ENCODE data around the gene STXBP1. TPM values are rescaled to one million over a fixed set of nuclear protein-coding genes. Genes with fewer than 3 reads are reported as not detected.

The STXBP1 gene
- total and polyA plus RNA-seq, 2 of the 4 experiments (the other 2 are of a cell fraction) = 15.8 to 22.6 TPM

DNA sequence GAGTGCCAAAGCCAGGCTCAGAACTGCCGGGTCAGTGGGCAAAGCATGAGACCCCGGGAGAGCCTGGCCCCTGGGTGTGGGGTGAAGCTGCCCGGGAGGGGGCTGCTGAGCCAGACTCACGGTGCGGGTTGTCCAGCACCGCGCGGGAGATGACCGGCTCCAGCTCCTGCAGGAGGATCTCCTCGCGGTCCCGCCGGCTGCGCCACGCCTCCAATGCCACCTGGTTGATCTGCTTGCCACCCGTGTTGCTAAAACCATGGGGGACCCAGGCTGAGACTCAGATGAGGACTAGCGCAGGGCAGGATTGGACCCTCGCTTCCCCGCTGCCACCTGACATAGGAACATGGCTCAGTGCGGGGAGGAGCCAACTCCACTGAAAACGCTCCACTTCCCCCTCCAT lies 120.4 kb downstream of the STXBP1 start:
- no peaks in the 10 kb centered on the region for H4K20me1 ChIP-seq (ENCODE audit: insufficient read depth, low read length)
- no peak overlapping the region for H2AK5ac ChIP-seq (ENCODE audit: low read depth, low read length)
- peaks cover 4 to 12% of the 10 kb centered on the region in 2 experiments; a peak in 2 of 4 replicates for H3K79me1 ChIP-seq (ENCODE audit: low read depth in 1 of 2, low read length in 2 of 2)
- H3K36me3 ChIP-seq (ENCODE audit: control insufficient read depth, insufficient read depth, low read length) = peaks cover 5% of the 10 kb centered on the region; the same call in 1 of the 2 replicates
- peaks cover 6% of the 10 kb centered on the region for H3K4me1 ChIP-seq (ENCODE audit: control insufficient read depth, insufficient read depth, low read length)
- dilution Hi-C loops (cut with HindIII; ENCODE audit: low sequenced_read_pairs, unreplicated experiment) (no loop called here), intact Hi-C loops (cut with micrococcal nuclease) (loop anchor here (5.0 kb wide), 1 partner anchor 225 kb away; no protein-coding TSS in a partner anchor), in situ Hi-C loops (cut with MboI; ENCODE audit: low sequenced_read_pairs) (no loop called here)
- H3K18ac ChIP-seq (ENCODE audit: low read depth, low read length) = no peak overlapping the region
- ATAC-seq (ENCODE audit: low read depth) (no peak), DNase-seq (no peak)
- H3K14ac ChIP-seq (replicated peaks; ENCODE audit: low read depth, low read length) = no peak overlapping the region
- H2AFZ ChIP-seq (replicated peaks; ENCODE audit: low read length, poor library complexity) = no peak overlapping the region
- no peak overlapping the region for H3K23ac ChIP-seq (ENCODE audit: low read depth, low read length)
- BruUV-seq (replicated peaks) = no TSS peak
- H4K8ac ChIP-seq (ENCODE audit: low read depth in 2 of 2, low read length in 2 of 2) = no peak overlapping the region
- no peaks in the 10 kb centered on the region for H3K9me1 ChIP-seq (ENCODE audit: insufficient read depth, low read length)
- no peak overlapping the region for H4K91ac ChIP-seq (ENCODE audit: insufficient read depth, low read depth, low read length)
- no peak overlapping the region for H2BK20ac ChIP-seq (ENCODE audit: low read depth, low read length)
- H2AK9ac ChIP-seq (replicated peaks; ENCODE audit: low read depth, low read length, poor library complexity) = no peak overlapping the region
- ChIA-PET POLR2A (ENCODE audit: unreplicated experiment) (no interaction called here), CTCF (no interaction called here)
- no peak overlapping the region for H3K4ac ChIP-seq (ENCODE audit: low read depth, low read length)
- no peak overlapping the region for H3K4me2 ChIP-seq (ENCODE audit: low read depth, low read length)
- no peak overlapping the region for H3K56ac ChIP-seq (ENCODE audit: extremely low read depth, insufficient read depth, low read length)
- H3K9ac ChIP-seq (ENCODE audit: low read depth, low read length) = no peak overlapping the region
- H2BK5ac ChIP-seq (ENCODE audit: low read depth, low read length, poor library complexity, severe bottlenecking) = no peak overlapping the region
- 96% methylated on average over 17 of the region's 21 CpGs; no CpG with 5 or more reads in 1 of the 2 experiments for WGBS, 2 experiments (ENCODE audit: extremely low coverage in 2 of 2, insufficient read length in 1 of 2)
- TF ChIP-seq, protein P1, sequence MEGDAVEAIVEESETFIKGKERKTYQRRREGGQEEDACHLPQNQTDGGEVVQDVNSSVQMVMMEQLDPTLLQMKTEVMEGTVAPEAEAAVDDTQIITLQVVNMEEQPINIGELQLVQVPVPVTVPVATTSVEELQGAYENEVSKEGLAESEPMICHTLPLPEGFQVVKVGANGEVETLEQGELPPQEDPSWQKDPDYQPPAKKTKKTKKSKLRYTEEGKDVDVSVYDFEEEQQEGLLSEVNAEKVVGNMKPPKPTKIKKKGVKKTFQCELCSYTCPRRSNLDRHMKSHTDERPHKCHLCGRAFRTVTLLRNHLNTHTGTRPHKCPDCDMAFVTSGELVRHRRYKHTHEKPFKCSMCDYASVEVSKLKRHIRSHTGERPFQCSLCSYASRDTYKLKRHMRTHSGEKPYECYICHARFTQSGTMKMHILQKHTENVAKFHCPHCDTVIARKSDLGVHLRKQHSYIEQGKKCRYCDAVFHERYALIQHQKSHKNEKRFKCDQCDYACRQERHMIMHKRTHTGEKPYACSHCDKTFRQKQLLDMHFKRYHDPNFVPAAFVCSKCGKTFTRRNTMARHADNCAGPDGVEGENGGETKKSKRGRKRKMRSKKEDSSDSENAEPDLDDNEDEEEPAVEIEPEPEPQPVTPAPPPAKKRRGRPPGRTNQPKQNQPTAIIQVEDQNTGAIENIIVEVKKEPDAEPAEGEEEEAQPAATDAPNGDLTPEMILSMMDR (conservative IDR thresholded peaks at IDR 0.05; ENCODE audit: low read depth, low read length) = no peak
- TF ChIP-seq RCOR1 (IDR thresholded peaks at IDR 0.05; ENCODE audit: insufficient replicate concordance, low read length) = no peak
- H3K4me3 ChIP-seq (ENCODE audit: insufficient read depth, low read depth, low read length) = no peak overlapping the region
- no peak overlapping the region for H2BK15ac ChIP-seq (ENCODE audit: low read depth, low read length)
- H3K27ac ChIP-seq (ENCODE audit: insufficient read depth, low read length) = no peak overlapping the region
- no peak overlapping the region for H4K5ac ChIP-seq (ENCODE audit: low read depth, low read length)
- no peaks in the 10 kb centered on the region for H3K9me3 ChIP-seq (ENCODE audit: control insufficient read depth, insufficient read depth, low read length)
- H2BK120ac ChIP-seq (ENCODE audit: low read depth, low read length) = no peak overlapping the region
- 0 out of 2 replicates have a peak, but pooled peaks cover 3% of the 10 kb centered on the region for H3K27me3 ChIP-seq (ENCODE audit: control insufficient read depth, insufficient read depth, low read length)
